ENCODE data around the gene CYP1A2.

Gene CYP1A2

DNA sequence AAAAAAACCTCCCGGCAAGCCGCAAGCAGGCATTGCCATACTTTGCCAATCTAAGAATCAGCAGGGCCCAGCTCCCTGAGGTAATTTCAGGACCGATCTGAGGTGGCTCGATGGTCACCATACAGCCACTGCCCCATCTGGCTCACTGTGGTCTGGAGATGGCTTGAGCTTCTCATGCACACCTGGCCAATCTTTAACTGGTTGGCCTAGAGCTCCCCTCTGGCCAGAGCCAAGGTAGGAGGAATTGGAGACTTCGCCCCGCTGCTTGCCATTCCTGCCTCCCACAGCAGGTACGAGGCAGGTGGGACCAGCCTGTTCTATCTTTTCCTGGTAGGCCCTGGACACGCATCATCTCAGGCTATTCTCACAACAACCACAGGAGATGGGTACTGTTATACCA is 10.1 kb downstream of the CYP1A2 start:
- H3K9me3 Mint-ChIP-seq = no peaks in the 10 kb centered on the region
- DNase-seq = no peak
- no peaks in the 10 kb centered on the region for H3K36me3 Mint-ChIP-seq (ENCODE audit: low read depth)
- peaks cover 2% of the 10 kb centered on the region for H3K4me1 Mint-ChIP-seq (ENCODE audit: low read depth)
- H3K27me3 Mint-ChIP-seq = peaks cover 6% of the 10 kb centered on the region
- H3K4me3 Mint-ChIP-seq = no peak overlapping the region
- no peak overlapping the region for H3K27ac Mint-ChIP-seq

DNA sequence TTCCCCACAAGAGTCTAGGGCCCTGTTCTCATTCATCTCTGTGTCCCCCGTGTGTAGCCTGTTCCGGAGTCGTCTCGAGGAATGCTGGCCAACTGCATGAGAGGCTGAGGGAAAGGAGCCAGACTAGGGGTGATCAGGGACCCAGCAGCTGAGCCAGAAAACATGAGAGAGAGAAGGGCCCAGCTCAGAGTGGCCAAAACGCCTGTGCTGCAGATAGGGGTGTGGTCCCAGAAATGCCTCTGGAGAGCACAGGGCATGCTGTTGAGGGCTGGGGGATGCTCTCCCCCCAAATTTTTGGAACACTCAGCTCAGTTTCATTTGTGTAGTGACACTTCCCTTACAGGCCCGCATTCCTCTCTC is 14.1 kb downstream of the CYP1A2 start:
- Mint-ChIP-seq H3K4me1 (ENCODE audit: low read depth) (peaks cover 2% of the 10 kb centered on the region), H3K36me3 (ENCODE audit: low read depth) (no peaks in the 10 kb centered on the region), H3K27ac (peak overlapping the region; percentile 71), H3K27me3 (peaks cover 6% of the 10 kb centered on the region), H3K4me3 (no peak overlapping the region), H3K9me3 (no peaks in the 10 kb centered on the region)
- DNase-seq = no peak

DNA sequence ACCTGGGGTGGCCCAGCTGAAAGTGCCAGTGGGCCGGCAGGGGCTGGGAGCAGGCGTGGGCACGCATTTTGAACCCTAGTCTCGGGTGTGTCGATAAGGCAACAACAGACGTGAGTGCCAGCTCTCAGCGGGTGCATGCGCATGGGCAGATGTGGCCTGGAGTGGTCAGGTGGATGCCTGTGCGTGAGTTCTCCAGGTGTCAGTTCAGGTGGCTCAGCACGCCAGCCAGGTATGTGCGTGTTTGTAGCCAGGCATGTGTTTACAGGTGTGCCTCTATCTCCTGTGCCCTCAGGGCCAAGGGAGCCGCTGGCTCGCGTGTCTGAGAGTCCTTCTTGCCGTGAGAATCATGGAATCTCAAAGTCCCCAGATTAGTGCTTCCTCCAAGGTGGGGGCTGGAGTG is 14.8 kb downstream of the CYP1A2 start:
- H3K27me3 Mint-ChIP-seq = peaks cover 6% of the 10 kb centered on the region
- H3K4me1 Mint-ChIP-seq (ENCODE audit: low read depth) = peaks cover 2% of the 10 kb centered on the region
- H3K9me3 Mint-ChIP-seq = no peaks in the 10 kb centered on the region
- no peak for DNase-seq
- no peak overlapping the region for H3K4me3 Mint-ChIP-seq
- no peaks in the 10 kb centered on the region for H3K36me3 Mint-ChIP-seq (ENCODE audit: low read depth)
- no peak overlapping the region for H3K27ac Mint-ChIP-seq

DNA sequence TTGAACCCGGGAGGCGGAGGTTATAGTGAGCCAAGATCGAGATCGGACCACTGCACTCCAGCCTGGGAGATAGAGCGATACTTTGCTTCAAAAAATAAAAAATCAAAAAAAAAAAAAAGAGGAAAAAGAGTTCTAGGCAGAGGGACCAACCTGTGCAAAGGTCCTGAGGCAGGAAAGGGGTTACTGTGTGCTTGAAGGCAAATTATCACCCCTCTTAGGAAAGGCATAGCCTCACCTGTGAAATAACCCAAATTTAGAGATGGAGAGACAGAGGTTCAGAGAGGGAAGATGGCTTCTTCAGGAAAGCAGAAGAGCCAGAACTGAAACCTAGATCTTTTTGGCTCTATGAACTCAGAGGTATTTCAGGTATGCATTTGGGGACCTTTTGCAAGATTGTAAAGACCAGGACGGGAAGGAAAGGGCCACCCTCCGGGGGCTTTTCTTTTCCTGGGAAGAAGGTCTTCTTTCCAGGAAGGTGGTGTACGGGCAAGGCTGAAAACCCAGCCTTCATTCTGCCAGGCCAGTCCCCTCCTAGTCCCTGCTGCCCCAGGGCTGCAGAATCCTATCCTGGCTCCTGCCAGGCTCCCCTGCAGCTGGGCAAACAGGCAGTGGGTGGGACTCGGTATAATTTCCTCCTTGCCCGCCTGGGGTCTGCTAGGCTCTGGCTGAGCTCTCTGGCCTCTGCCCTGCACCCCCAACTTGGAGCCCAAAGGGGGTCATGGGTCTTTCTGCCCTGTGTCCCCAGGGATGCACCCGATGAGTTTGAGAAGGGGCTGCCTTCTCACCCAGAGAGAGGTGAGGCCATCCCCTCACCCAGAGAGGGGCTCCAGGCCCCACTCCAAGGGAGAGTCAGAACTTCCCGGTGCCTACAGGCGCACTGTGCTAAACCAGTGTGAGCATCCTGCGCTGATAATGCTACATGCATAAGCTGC is 18.8 kb downstream of the CYP1A2 start:
- no peak overlapping the region for H3K4me3 Mint-ChIP-seq
- no peak for DNase-seq
- peaks cover 10% of the 10 kb centered on the region for H3K27me3 Mint-ChIP-seq
- H3K4me1 Mint-ChIP-seq (ENCODE audit: low read depth) = peaks cover 19% of the 10 kb centered on the region
- no peaks in the 10 kb centered on the region for H3K36me3 Mint-ChIP-seq (ENCODE audit: low read depth)
- no peaks in the 10 kb centered on the region for H3K9me3 Mint-ChIP-seq
- no peak overlapping the region for H3K27ac Mint-ChIP-seq

DNA sequence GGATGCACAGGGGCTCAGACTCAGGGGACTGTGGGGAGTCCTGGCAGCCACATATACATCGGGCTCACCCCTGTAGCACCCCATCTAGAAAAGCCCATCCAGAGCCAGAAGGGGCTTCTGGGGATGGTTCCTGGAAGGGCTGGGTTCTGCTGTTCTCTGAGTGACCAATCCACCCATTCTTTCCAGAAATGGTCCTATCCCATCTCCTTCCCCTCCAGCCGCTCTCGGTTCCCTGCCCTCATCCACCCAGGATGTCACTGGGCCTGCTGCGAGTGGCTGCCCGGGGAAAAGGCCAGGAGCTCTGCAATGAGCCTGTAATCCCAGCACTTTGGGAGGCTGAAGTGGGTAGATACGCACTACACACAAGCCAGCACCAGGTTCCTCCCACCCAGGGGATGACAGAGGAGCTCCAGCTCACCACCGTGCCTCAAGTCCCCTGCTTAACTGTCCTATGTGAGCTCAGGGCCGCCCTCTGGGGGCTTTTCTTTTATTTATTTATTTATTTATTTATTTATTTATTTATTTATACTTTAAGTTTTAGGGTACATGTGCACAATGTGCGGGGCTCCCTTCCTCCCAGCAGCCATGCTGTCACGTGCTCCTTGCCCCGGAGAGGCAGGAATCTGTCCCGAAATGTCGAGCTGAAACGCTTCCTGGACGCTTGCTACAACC is 19.6 kb downstream of the CYP1A2 start:
- DNase-seq = no peak
- Mint-ChIP-seq H3K9me3 (no peaks in the 10 kb centered on the region), H3K27ac (peak overlapping the region; percentile 66), H3K36me3 (ENCODE audit: low read depth) (no peaks in the 10 kb centered on the region), H3K27me3 (peaks cover 4% of the 10 kb centered on the region), H3K4me3 (peak overlapping the region; percentile 24), H3K4me1 (ENCODE audit: low read depth) (peaks cover 19% of the 10 kb centered on the region)

DNA sequence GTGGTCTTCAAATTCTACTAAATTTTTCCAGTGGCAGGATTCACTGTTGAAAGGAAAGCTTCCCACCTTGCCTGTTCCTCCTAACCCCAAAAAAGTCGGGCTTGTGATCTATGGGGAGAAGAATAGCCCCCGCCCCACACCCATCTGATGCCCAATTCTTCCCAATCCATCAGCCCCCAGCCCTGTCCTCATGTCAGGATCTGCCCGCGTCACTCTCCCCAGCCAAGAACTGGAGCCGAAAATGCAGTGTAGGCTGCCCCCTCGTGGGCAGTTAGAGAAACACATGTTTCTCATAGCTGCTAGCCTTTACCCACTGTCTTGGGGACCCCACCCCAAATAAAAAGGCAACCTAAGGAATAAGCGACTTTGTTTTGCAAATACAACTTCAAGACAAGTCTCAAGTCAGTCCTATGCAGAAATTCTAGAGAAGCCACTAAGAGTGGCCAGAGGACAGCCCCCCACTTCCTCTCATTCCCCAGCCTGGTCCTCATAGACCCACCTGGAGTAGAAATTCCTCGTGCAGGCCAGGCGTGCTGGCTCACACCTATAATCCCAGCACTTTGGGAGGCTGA is 20.2 kb downstream of the CYP1A2 start:
- Mint-ChIP-seq H3K27ac (peak overlapping the region; percentile 66), H3K4me3 (peak overlapping the region; percentile 24), H3K4me1 (ENCODE audit: low read depth) (peaks cover 25% of the 10 kb centered on the region), H3K9me3 (no peaks in the 10 kb centered on the region), H3K27me3 (peaks cover 4% of the 10 kb centered on the region), H3K36me3 (ENCODE audit: low read depth) (no peaks in the 10 kb centered on the region)
- DNase-seq = peak; percentile 74

DNA sequence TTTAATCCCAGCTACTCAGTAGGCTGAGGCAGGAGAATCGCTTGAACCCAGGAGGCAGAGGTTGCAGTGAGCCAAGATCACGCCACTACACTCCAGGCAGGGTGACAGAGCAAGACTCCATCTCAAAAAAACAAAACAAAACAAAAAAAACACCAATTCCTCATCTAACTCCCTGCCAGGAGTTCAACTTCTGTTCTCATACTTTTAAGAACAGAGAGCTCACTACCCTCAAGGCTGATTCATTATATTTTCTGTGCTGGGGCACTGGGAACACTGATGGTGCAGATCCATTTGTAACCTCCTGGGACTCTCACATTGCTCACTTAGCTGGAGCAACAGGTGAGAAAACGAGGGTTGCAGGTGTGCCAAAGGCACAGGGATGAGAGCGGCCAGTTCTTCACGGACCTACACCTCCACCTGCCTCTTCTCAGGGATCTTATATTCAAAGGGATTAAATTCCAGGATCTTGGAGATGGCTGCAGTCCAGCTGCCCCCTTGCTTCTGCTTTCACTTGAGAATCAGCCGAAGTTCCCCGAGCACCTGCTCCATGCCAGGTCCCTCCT is 20.9 kb downstream of the CYP1A2 start:
- peaks cover 4% of the 10 kb centered on the region for H3K27me3 Mint-ChIP-seq
- no peaks in the 10 kb centered on the region for H3K9me3 Mint-ChIP-seq
- H3K4me3 Mint-ChIP-seq = no peak overlapping the region
- peaks cover 30% of the 10 kb centered on the region for H3K4me1 Mint-ChIP-seq (ENCODE audit: low read depth)
- no peak for DNase-seq
- no peak overlapping the region for H3K27ac Mint-ChIP-seq
- H3K36me3 Mint-ChIP-seq (ENCODE audit: low read depth) = no peaks in the 10 kb centered on the region

DNA sequence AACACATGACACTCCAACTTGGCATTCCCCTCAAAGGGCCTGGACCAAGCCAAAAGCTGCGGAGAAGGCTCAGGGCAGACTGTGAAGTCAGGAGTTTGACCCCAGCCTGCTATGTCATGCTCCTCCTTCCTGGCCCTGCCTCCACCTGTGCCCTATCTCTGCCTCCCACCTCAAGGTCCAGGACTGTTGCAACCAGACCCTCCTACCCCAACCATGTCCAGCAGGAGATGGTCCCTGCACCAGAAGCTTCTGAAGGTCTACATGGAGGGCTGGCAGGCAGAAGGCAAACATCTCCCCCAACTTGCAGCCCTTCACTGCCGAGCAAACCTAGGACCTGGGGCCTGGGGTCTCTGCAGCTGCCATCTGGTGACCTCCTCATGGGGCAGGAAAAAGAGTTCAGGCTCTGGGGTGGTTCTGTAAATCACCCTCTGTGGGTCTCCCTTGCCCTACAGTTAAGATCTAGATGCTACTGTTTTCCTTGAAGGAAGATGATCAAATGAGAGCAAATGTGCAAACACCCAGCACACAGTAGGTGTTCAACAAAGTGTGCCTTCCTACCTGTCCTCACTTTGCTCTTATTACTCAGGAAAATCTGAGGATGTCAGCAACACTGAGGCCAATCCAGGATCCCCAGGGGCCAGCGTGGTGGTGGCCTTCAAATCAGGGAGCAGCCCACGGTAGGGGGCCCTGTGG is 21.7 kb downstream of the CYP1A2 start:
- Mint-ChIP-seq H3K4me1 (ENCODE audit: low read depth) (peaks cover 35% of the 10 kb centered on the region), H3K4me3 (no peak overlapping the region), H3K9me3 (no peaks in the 10 kb centered on the region), H3K36me3 (ENCODE audit: low read depth) (no peaks in the 10 kb centered on the region), H3K27ac (no peak overlapping the region), H3K27me3 (peaks cover 4% of the 10 kb centered on the region)
- DNase-seq = no peak

DNA sequence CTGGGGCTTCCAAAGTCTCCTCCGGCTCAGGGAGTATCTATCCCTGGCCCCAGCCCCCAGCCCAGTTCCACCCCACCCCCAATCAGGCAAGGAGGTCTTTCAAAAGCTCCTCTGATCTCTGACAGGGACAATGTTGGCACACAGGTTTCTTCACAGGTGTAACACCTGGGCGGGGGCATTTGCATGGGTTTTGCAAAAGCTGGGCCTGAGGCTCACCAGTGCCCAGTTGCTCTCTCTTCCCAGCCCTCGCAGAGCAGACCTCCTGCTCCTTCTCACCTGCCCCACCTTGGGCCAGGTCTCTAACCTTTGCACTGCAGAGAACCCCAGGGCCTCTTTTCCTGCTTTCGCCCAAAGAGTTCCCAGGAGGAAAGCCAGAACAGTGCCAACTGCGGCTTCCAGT is 24.7 kb downstream of the CYP1A2 start:
- Mint-ChIP-seq H3K9me3 (no peaks in the 10 kb centered on the region), H3K4me1 (ENCODE audit: low read depth) (peaks cover 64% of the 10 kb centered on the region), H3K4me3 (no peak overlapping the region), H3K27me3 (peaks cover 4% of the 10 kb centered on the region), H3K27ac (no peak overlapping the region), H3K36me3 (ENCODE audit: low read depth) (peaks cover 1% of the 10 kb centered on the region)
- DNase-seq = no peak

DNA sequence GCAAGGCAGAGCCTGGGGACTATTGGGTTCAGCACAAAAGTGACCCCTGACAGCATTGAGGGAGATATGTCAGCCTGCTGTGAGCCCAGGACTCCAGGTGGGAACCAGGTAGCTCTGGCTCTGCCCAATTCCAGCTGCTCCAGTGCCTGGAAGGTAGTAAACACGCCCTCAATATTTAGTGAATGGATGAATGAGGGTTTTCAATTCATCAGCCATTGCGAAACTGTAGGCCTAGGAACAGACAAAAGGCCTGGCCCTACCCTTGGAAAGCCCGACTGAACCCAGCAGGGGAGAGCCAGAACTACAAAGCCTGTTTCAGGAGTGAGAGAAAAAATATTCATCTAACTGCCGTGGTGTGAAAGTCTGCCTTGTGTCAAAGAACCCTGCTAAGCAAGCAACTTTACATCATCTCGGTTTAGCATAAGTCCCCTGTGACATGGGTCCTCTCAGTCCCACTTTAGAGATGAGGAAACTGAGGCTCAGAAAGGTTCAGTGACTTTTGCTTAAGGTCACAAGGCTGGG is 25.1 kb downstream of the CYP1A2 start:
- Mint-ChIP-seq H3K4me3 (no peak overlapping the region), H3K9me3 (no peaks in the 10 kb centered on the region), H3K27me3 (peaks cover 1% of the 10 kb centered on the region), H3K4me1 (ENCODE audit: low read depth) (peaks cover 65% of the 10 kb centered on the region), H3K36me3 (ENCODE audit: low read depth) (peaks cover 1% of the 10 kb centered on the region), H3K27ac (peak overlapping the region; percentile 72)
- DNase-seq = no peak

DNA sequence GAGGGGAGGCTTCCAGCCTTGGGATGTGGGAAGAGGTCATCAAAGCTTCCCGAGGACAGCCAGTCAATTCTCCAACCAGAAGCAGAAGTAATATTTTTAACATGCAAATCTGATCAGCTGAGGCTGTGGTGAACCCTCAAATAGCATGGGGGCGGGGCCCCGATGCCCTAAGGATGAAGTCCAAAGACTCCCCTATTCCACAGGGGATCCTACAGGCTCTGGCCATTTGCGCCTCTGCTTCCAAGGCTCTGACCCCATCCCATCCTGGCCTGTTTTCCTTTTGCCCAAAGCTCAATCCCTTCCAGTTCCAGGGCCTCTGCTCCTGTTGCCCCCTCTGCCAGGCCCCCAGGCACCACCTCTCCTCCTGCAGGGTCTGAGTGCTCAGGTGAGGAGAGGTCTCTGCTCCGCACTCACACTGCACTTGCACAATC is 26.5 kb downstream of the CYP1A2 start:
- DNase-seq = no peak
- H3K4me1 Mint-ChIP-seq (ENCODE audit: low read depth) = peaks cover 77% of the 10 kb centered on the region
- no peaks in the 10 kb centered on the region for H3K9me3 Mint-ChIP-seq
- peaks cover 1% of the 10 kb centered on the region for H3K36me3 Mint-ChIP-seq (ENCODE audit: low read depth)
- H3K27me3 Mint-ChIP-seq = no peaks in the 10 kb centered on the region
- H3K4me3 Mint-ChIP-seq = no peak overlapping the region
- peak overlapping the region; percentile 99 for H3K27ac Mint-ChIP-seq

DNA sequence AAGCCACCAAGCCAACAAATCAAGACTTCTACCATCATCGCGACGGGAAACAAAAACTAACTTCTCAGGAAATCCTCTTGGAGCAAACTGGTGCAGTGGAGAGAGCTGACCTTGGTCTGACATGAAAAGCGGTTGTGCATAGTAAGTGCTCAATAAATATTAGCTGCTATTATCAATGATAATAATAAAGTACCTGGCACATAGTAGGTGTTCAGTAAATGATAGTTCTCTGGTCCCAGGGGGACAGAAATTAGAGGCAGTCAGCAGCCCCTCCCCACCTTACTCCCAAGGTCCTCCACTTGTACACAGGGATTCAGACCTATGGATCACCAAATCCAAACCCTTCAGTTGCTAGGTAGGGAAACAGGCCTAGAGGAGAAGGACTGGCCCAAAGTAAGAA is 27.2 kb downstream of the CYP1A2 start:
- DNase-seq = no peak
- no peaks in the 10 kb centered on the region for H3K27me3 Mint-ChIP-seq

DNA sequence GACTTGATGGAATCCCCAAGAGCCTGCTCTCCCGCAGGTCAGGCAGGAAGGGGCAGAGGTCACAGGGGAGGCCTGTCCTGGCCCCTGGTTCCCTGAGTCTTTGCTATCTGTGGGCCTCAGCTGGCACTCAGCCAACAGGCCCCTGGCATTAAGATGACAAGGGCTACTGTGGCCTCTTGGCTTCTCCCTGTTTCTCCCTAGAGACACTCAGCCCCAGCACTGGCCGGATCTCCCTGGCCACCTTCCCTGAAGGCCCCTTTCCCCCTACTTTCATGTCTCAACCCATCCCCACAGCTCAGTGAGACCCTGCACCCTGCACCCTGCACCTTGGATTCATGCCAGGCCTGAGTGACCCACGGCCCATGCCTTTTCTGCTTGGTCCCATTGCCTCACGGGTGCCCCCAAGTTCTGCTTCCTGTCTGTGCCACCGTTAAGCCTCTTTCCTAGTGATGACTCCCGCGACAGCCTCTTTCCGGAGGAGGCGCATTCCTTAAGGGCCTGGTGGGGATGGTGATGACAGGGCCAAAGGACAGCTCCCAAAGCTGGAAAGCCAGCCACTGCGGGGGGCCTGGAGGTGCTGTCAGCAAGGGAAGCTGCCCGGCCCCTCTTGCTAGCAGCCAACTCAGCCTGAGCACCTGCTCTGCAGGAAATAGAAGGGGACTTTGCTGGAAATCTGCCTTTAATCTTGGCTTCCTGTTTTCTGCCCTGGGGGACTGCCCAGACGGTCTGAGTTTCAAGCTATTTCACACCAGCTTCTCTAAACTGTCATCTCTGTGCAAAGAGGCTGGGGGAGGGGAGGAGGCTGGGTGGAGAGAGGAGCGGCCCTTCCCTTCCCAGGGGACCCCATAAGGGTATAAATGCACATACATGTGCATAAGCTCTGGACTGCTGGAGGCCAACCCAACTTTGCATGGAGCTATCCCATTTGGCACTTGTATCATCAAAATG is 28.4 kb downstream of the CYP1A2 start:
- Mint-ChIP-seq H3K27ac (peak overlapping the region; percentile 99), H3K4me1 (ENCODE audit: low read depth) (peaks cover 81% of the 10 kb centered on the region), H3K27me3 (no peaks in the 10 kb centered on the region), H3K36me3 (ENCODE audit: low read depth) (peaks cover 9% of the 10 kb centered on the region), H3K9me3 (no peaks in the 10 kb centered on the region), H3K4me3 (peak overlapping the region; percentile 77)
- DNase-seq = peak; percentile 76

More for the DNA sequence above, 27.2 kb downstream of the CYP1A2 start:
- Mint-ChIP-seq H3K4me1 (ENCODE audit: low read depth) (peaks cover 83% of the 10 kb centered on the region), H3K36me3 (ENCODE audit: low read depth) (peaks cover 2% of the 10 kb centered on the region), H3K4me3 (no peak overlapping the region), H3K9me3 (no peaks in the 10 kb centered on the region), H3K27ac (peak overlapping the region; percentile 99)
